ENCODE measurements around the gene RAB11FIP3.

- TF ChIP-seq CTCF (IDR thresholded peaks at IDR 0.05 in 8 of 11, conservative IDR thresholded peaks at IDR 0.05 in 3 of 11) (no peak), POLR2AphosphoS5 (IDR thresholded peaks at IDR 0.05) (peak; percentile 35 to 55 (median 49)), POLR2A (IDR thresholded peaks at IDR 0.05) (no peak)
Measured at GRCh38 chr16:524274-525040, 99.0 kb downstream of the RAB11FIP3 start.

Measured in spleen (tissue), 7 donors.